ENCODE measurements around the gene RESF1. TPM values are rescaled to one million over a fixed set of nuclear protein-coding genes. Genes with fewer than 3 reads are reported as not detected.

RESF1 gene
- 10 to 100 TPM; 16.0 to 31.7 (median 17.7) TPM for total RNA-seq

- intact Hi-C loops (cut with DNase I; ENCODE audit: low total_unique reads) (loop anchor here (1.0 to 10.0 kb wide), 2 partner anchors 300 to 634 kb away; partner anchors contain the start of genes ETFBKMT and SINHCAF), in situ Hi-C loops (cut with MboI; ENCODE audit: low sequenced_read_pairs in 4 of 4) (loop anchor here in 2 of 4 donors (25.0 kb wide), 1 partner anchor 297 kb away; the partner anchor contains the start of gene ETFBKMT (in 2 of the 2))
- peak in 1 of 5 experiments; percentile 19 for TF ChIP-seq CTCF (IDR thresholded peaks at IDR 0.05 in 4 of 5, conservative IDR thresholded peaks at IDR 0.05 in 1 of 5)
- peak; percentile 66 to 69 for TF ChIP-seq POLR2A (IDR thresholded peaks at IDR 0.05)
- DNase-seq (peak; percentile 68 to 75), ATAC-seq (peak; percentile 93 to 96)
- Histone ChIP-seq H3K9me3 (no peaks in the 10 kb centered on the region), H3K27ac (peak within 1 kb of the TSS; percentile 81 to 91 (median 84)), H3K36me3 (no peaks in the 10 kb centered on the region), H3K4me1 (peaks cover 21 to 34% of the 10 kb centered on the region in 2 donors), H3K27me3 (no peaks in the 10 kb centered on the region), H3K4me3 (peak within 1 kb of the TSS; percentile 62 to 76 (median 68))
Measured at GRCh38 chr12:31959161-31959700, at the start of gene RESF1. RESF1 (plus strand) TSS chr12:31959415; CDS start chr12:31980956, 21,541 bp downstream.

DNA sequence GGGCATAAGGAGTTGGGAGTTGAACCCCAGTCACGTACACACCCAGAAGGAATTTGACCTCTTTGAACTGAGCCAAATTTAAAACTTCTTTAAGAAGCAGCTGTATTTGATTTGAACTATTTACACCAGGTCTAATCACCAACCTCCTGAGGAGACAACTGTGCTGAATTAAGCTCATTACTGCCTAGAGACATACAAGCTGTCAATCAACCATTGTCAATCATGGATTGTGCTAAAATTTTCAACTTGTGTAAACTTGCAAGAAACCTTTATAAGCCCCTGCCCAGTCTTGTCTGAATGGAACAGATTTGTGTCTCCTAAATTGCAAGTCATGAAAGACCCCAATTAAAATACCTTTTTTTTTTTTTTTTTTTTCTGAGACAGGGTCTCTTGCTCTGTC lies 44.3 kb upstream of the RESF1 start:
- intact Hi-C loops (cut with DNase I; ENCODE audit: low total_unique reads) = no loop called here
- Histone ChIP-seq H3K9me3 (peaks cover 0 to 4% (median 0%) of the 10 kb centered on the region in 3 donors), H3K4me1 (no peaks in the 10 kb centered on the region), H3K4me3 (no peak overlapping the region), H3K27ac (no peak overlapping the region), H3K36me3 (no peaks in the 10 kb centered on the region), H3K27me3 (no peaks in the 10 kb centered on the region)
- no peak for ATAC-seq
- DNase-seq = no peak
- in situ Hi-C loops (cut with MboI; ENCODE audit: low sequenced_read_pairs in 4 of 4) = no loop called here
- TF ChIP-seq CTCF (IDR thresholded peaks at IDR 0.05 in 4 of 5, conservative IDR thresholded peaks at IDR 0.05 in 1 of 5) (no peak), POLR2A (IDR thresholded peaks at IDR 0.05) (no peak)

GRCh38 chr12:31915446-31915845 lies 43.8 kb upstream of the RESF1 start:
- ATAC-seq (no peak), DNase-seq (no peak)
- no peak overlapping the region for H3K4me3 ChIP-seq
- H3K9me3 ChIP-seq = peaks cover 0 to 4% (median 0%) of the 10 kb centered on the region in 3 donors
- in situ Hi-C loops (cut with MboI; ENCODE audit: low sequenced_read_pairs in 4 of 4) = no loop called here
- H3K36me3 ChIP-seq = no peaks in the 10 kb centered on the region
- TF ChIP-seq CTCF (IDR thresholded peaks at IDR 0.05 in 4 of 5, conservative IDR thresholded peaks at IDR 0.05 in 1 of 5) (no peak), POLR2A (IDR thresholded peaks at IDR 0.05) (no peak)
- no peaks in the 10 kb centered on the region for H3K4me1 ChIP-seq
- no peaks in the 10 kb centered on the region for H3K27me3 ChIP-seq
- no peak overlapping the region for H3K27ac ChIP-seq
- intact Hi-C loops (cut with DNase I; ENCODE audit: low total_unique reads) = no loop called here

GRCh38 chr12:31922341-31923062 lies 36.7 kb upstream of the RESF1 start:
- in situ Hi-C loops (cut with MboI; ENCODE audit: low sequenced_read_pairs in 4 of 4) (no loop called here), intact Hi-C loops (cut with DNase I; ENCODE audit: low total_unique reads) (no loop called here)
- no peak for TF ChIP-seq POLR2A (IDR thresholded peaks at IDR 0.05)
- TF ChIP-seq CTCF (IDR thresholded peaks at IDR 0.05 in 4 of 5, conservative IDR thresholded peaks at IDR 0.05 in 1 of 5) = no peak
- Histone ChIP-seq H3K4me1 (no peaks in the 10 kb centered on the region), H3K27me3 (no peaks in the 10 kb centered on the region), H3K9me3 (peaks cover 0 to 9% (median 3%) of the 10 kb centered on the region in 3 donors), H3K4me3 (no peak overlapping the region), H3K36me3 (no peaks in the 10 kb centered on the region), H3K27ac (no peak overlapping the region)
- DNase-seq (no peak), ATAC-seq (no peak)
